ENCODE measurements around the gene TCERG1L.
"Not testable (repeated sequence)": the region's sequence is repeated elsewhere in the genome, so short reads cannot be mapped to it uniquely, and the experiment has no call there.

The TCERG1L gene

GRCh38 chr10:131180086-131180485 lies 131.4 kb downstream of the TCERG1L start:
- no peak for DNase-seq

- DNase-seq, result no peak
These were observed 132.2 kb downstream of the TCERG1L start for GRCh38 chr10:131179361-131179760.

DNA sequence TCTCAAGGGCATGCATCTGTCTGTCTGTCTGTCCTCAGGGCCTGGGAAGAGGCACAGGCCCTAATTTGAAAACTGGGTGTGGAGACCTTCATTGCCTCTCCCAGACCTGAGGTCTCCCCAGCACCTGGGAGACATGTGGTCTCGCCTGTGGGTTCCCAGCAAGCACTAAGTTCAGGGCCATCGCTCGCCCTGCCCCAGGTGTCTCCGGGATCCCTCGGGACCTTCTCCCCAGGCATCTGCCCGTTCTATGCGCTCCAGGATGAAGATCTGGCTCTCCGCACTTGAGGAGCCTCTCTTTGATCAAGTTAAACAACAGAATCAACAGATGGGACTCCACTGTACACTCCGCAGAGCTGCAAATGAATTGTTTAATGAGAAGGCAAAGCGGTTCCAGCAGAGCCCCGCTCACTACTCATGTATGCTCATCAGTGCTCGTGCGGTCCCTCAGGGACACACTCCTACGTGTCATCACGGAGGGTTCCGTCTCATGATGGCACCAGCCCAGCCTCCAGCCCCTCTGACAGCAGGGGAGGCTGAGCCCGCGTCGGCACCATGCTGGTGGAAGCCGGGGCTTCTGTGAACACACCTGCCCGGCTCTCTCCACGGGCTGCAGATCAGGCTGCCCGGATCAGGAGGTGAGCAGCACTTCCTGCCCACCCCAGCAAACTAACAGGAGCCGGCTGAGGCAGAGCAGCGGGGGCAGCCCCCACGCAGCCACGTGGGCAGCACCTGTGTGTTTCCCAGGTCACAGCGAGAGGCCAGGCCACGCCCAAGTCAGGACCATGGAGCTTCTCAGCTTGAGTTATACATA lies 132.8 kb downstream of the TCERG1L start:
- DNase-seq, result no peak

- DNase-seq, result no peak
These were observed 133.8 kb downstream of the TCERG1L start for GRCh38 chr10:131177431-131178327.

DNA sequence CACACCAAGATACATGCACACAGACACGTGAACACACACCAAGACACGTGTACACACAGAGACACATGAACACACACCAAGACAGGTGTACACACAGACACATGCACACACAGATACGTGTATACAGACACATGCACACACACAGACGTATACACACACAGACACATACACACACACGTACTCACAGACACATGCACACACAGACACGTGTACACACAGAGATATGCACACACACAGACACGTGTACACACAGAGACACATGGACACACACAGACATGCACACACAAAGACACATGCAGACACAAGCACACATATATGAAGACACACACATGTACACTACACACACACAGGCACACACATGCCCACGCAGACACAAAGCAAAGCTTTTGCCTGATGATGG lies 134.6 kb downstream of the TCERG1L start:
- no peak for DNase-seq

DNA sequence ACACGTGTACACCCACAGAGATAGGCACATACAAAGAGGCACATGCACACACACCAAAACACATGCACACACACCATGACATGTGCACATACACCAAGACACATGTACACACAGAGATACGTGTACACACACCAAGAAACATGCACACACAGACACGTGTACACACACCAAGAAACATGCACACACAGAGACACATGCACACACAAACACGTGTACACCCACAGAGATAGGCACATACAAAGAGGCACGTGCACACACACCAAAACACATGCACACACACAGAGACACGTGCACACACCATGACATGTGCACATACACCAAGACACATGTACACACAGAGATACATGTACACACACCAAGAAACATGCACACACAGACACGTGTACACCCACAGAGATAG lies 135.2 kb downstream of the TCERG1L start:
- not testable (repeated sequence) for DNase-seq

- no peak for DNase-seq
These were observed 135.6 kb downstream of the TCERG1L start for GRCh38 chr10:131175891-131176290.

GRCh38 chr10:131174651-131175540 lies 136.6 kb downstream of the TCERG1L start:
- no peak for DNase-seq

GRCh38 chr10:131174211-131174565 lies 137.3 kb downstream of the TCERG1L start:
- no peak for DNase-seq

DNA sequence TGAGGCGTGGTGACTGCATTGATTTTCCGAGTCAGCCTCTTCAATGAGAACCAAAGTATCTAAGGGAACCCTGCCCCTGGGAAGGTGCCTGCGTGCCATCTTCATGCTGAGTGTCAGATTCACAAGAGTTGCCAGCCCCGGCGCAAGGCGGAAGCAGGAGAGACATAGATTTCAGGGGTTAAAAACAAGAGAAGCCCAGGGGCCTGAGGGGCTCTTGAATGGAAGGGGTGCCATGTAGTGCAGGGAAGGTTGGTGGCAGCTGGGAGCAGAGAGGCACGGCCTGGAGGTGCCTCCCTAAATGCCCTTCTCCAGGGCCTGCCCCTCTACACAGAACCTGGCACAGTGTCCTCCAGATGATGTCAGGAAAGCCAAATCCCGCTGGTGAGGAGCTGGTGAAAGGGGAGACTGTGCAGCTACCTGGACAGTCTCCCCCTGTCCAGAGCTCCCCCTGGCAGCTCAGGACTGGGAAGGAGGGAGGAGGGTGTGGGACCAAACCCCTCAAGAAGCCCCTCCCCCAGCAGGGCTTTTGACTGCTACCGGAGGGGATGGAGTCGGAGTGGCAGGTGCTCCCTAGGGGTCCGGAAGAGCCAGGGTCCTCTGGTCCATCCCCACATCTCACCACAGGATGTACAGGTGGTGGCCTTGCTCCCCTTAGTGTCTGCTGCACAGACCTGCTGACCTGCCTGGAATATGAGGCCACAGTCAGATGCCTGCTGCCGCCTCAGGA lies 137.9 kb downstream of the TCERG1L start:
- no peak for DNase-seq

GRCh38 chr10:131172433-131172832 lies 139.1 kb downstream of the TCERG1L start:
- no peak for DNase-seq

DNA sequence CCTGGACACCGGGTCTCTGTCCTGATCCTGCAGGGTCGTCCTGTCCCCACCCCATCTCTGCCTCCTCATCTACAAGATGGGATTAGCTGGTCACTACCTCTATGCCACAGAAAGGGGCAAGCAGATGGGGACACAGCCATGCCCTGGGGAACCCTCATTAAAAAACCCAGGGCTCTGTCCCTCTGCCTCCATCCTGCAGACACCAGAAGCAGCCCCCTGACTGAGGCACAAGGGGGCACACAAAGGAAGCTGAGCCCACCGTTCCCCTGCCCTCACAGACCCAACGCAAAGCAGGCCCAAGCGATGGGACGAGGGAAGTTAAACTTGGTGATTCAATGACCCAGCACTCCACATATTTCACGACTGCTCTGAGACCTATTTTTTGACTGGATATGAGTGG lies 142.4 kb downstream of the TCERG1L start:
- DNase-seq, result no peak

DNA sequence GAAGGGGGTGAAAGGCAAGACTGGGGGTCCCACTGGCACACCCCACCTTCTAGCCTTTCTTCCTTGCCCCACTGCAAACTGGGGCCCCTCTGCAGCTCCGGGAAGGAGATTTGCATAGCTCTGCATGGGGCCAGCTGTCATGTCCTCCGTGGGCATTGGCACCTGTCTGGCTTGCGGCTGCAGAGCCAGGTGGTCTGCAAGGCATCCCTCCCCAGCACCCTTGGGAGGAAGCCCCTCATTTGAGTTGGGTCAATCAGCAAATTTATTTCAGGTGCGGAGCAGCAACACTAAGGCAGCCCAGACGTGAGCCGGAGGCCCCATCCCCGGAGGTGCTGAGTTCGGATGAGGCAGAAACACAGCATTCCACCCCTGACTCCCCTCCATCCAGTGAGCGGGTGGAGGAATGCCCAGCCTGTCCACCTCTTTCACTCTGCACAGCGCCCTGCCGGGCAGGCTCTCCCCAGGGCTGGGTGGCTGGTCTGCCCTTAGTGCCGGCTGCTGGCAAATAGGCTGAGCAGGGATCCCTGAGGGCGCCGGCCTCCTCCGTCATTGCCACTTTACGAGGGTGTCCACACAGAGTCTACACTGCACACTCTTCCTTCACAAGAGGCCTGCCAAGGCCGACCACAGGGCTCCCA lies 143.2 kb downstream of the TCERG1L start:
- DNase-seq, result no peak

- no peak for DNase-seq
These were observed 144.3 kb downstream of the TCERG1L start for GRCh38 chr10:131167036-131167860.

DNA sequence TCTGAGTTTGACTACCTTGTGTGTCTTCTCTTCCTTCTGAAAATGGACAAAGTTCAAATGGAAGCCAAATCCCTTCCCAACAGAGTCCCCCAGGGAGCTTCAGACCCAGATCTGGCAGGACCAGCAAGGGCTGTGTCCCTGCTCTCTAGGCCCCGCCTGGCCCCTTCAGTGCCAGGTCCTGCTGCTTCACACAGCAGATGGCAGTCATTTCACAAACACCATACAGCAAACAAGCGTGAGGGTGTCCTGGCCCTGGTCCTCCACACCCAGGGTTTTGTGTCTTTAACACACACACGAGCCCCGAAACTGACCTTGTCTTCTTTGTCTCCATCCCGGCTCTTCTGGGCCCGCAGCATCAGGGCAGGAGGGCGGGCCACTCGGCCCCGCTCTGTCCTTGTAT lies 145.0 kb downstream of the TCERG1L start:
- DNase-seq, result no peak

- no peak for DNase-seq
These were observed 146.4 kb downstream of the TCERG1L start for GRCh38 chr10:131165092-131165491.

DNA sequence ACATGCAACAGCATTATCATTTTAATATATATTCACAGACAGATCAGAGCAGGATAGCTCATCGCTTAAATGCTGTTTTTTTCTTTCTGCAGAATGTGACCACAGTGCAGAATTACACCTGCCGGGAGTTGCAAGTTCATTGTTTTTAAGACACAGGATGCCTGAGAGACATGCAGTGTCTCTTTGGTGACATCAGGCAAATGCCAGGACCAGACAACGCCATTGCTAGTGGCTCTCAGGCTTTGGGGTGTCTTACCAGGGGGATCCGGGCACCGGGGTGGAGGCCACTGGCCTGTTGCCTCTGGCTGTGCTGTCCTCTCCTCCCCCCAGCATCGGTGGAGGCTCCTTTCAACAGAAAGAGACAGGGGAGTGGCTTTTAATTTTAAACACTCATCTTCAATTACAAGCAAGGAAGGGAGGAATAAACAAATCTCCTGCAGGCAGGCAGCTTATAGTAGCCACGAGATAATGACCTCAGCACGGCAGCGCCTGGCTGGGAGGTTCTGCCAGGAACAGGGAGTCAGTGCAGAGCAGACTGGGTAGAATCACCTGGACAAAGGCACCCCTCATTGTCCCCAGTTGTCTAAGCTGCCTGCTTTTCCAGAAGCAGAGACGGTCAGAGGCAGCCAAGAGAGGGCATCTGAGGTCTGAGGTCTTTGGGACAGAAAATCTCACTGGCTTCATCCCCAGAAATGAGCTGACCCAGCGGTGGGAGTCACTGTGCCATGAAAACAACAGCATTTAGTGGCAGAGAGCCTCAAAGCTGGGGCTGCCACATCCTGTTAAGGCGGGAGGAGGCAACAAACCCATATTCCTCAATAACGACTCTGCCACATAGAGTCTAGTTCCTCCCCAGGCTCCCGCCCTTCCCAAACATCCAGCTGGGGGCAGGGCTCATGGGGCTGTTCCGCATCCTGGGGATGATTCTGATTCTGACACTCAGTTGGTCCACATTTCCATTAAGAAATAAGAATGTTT lies 148.4 kb downstream of the TCERG1L start:
- no peak for DNase-seq

DNA sequence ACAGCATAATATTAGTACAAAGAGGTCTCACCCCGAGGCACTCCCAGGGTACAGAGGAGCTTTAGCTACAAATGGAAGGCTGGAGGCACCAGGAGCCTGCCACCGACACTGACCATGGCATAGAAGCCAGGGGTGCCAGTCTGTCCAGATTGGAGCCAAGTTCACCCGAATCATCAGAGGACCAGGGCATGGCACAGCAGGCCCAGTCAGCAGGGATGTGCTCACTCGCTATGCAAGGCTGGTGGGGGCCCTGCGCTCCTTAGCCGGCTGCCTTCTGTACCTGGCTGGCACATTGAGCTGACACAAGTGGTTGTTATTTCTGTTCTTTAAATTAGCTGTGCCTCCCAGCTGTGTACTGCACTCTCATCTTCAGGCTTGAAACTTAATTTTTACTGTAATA lies 149.3 kb downstream of the TCERG1L start:
- no peak for DNase-seq

DNA sequence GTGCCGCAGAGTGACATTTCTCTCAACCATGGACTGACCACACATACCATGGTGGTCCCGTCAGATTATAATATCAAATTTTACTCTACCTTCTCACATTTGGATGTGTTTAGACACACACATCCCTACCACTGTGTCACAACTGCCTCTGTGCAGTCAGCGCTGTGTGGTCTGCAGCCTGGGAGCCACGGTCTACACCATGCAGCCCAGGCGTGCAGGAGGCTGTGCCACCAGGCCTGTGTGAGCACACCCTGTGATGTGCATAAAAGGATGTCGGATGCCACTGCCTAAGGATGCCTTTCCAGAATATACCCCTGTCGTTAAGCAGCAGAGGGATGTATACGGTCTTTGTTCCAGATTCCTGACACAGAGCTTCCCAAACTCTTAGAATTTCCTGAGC lies 150.4 kb downstream of the TCERG1L start:
- no peak for DNase-seq
